NCI-H774 (cell line): ENCODE data around the gene RASGRF1.

ENCODE experiments used
- DNase-seq: peaks from one replicate; lab custom pipeline; 2025; lab: John Stamatoyannopoulos, UW

RASGRF1 gene

GRCh38 chr15:78985859-78986475, 104.6 kb downstream of the RASGRF1 start:
- no peak for DNase-seq

DNA sequence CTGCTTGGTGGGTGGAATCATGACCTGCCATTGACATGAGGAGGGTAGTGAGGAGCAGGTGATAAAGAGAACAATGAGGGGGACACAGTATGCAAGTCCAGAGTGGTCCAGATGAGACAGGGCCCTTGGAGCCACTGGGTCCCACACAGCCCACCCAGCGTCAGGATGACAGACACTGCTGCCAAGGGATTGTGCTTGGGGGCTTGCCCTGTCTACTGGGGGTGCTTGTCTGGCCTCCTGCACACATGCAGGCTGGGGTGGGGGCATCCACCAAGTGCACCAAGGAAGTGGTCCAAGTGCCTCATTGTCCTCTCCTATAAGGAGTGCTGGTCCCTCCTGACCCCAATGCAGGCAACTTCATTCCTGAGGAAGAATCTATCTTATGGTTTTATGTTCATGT, 106.5 kb downstream of the RASGRF1 start:
- DNase-seq, result no peak

DNA sequence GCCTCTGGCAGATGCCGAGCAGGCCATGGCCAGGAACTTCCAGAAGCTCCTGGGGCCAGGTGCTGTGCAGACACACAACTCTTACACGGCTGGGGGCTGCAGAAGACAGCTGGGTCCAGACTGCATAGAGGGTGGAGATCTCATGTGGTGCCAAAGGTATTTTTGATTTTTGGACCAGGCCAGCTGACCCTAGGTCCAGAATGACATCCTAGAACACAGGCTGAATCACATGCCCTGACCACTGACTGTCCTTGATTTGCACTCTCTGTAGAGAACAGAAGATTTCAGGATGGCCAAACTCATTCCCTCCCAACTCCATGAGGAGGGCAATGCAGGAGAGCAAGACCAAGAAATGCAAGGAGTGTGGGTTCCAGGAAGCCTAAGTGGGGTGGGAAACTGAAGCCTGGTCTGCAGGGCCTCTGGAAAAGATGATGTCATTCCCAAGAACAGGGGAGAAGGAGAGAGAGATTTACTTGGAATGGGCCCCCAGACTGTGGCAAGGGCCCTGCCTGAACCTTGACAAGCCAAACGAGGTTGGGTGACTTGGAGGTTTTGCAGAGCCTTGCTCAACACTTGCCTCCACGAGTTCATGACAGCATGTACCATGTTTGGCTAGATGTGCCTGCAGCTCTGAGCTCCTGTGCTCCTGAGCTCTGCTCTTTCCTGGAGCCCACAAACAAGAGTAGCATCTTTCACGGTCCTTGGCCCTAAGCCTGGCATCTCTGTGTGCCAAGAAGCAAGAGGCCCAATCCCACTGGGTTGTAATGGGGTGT, 107.2 kb downstream of the RASGRF1 start:
- no peak for DNase-seq

DNA sequence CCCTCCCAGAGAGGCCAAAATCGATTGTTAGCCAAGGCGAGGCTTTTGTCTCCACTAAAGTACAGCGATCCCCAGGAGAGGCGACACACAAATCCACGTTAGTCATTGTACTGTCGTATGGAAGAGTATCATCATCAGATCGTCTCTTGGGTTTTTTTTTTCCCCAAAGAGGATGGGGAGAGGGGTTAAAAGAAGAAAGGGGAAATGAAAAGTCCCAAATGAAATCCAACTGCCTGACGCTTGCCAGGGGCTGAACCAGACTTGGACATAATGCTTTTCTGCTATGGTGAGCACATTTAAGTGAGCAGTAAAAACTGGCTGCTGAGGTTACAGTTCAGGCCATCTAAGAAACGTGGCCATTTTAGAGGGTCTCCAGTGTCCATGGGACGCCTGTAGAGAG, 107.8 kb downstream of the RASGRF1 start:
- DNase-seq, result no peak

GRCh38 chr15:78981532-78982313, 108.9 kb downstream of the RASGRF1 start:
- no peak for DNase-seq

- DNase-seq, result peak; percentile 56
These were observed 110.9 kb downstream of the RASGRF1 start for GRCh38 chr15:78979456-78980320.

- DNase-seq, result no peak
These were observed 111.9 kb downstream of the RASGRF1 start for GRCh38 chr15:78978601-78979179.

DNA sequence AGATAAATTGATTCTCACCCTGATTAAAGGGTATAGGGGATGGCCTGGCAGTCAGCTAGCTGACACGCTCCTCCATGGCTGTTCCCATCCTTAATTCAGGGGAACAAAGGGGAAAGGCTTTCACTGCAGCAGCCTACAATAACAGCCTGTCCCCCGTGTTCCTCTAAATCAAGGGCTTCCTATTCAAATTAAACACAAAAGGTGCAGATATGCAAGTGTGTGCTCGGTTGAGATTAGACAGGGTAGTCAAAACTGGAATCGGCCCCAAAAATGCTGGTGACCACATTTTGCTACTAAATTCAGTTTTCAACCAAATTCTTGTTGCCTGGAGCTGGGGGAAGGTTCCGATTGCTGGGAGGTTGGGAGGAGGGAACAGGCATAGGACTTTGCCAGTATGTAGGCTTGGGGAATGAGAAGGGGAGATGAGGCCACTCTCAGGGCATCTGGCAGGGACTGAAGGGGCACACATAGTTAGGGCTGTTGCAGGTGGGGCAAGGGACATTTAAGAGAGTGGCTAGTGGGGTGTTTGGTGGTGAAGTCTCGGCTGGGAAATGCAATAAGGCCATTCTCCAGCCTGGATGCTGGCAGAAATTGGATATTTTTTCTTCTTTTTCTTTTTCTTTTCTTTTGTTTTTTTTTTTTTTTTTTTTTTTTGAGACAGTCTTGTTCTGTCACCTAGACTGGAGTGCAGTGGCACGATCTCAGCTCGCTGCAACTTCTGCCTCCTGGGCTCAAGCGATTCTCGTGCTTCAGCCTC, 112.8 kb downstream of the RASGRF1 start:
- DNase-seq, result no peak

- no peak for DNase-seq
These were observed 113.4 kb downstream of the RASGRF1 start for GRCh38 chr15:78977091-78977571.

DNA sequence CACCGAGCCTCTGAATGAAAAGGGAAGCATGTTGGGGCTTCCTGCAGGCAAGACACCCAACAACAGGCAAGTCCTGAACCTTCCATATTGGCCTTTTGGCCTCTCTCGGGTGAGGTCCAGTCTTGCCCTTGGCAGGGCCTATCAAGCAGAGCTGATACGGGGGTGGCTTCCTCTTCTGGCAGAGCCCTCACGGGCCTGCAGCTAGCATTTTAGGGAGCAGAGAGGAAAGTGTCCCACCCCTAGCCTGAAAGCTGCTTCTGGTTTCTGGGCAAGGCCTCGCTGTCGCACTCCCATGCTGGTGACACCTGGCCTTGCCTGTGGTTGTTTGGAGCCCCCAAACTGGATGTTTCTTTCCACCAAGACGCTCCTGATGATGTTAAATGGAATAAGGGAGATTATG, 113.9 kb downstream of the RASGRF1 start:
- no peak for DNase-seq

DNA sequence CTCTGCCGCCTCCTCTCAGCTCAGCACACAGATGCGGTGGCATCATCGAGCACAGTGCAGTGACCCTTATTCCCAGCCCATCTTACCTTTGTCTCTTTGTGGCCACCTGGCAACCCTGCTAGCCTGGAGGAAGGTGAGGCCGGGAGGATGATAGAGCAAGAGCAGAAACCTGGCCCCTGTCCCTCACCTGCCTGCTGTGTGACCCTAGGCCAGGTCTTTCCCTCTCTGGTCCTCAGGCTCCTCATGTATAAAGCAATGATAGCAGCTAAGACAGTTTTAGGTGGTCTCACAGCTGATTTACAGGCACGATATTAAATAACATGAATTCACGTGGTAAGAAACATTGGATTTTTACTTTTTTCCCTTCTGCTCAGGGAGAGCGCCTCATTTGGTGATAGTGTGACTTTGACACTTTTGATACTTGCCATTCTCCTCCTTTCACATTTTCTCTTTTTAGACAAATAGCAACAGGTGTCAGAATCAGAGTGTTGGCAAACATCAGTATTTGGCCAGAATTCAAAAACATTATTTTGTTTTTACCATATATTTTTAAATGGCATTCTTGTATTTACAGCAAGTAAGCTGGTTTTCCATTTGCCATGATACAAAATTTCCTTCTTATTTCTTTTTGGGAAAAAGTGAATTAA, 116.2 kb downstream of the RASGRF1 start:
- DNase-seq, result no peak

- no peak for DNase-seq
These were observed 120.8 kb downstream of the RASGRF1 start for GRCh38 chr15:78969687-78970349.

DNA sequence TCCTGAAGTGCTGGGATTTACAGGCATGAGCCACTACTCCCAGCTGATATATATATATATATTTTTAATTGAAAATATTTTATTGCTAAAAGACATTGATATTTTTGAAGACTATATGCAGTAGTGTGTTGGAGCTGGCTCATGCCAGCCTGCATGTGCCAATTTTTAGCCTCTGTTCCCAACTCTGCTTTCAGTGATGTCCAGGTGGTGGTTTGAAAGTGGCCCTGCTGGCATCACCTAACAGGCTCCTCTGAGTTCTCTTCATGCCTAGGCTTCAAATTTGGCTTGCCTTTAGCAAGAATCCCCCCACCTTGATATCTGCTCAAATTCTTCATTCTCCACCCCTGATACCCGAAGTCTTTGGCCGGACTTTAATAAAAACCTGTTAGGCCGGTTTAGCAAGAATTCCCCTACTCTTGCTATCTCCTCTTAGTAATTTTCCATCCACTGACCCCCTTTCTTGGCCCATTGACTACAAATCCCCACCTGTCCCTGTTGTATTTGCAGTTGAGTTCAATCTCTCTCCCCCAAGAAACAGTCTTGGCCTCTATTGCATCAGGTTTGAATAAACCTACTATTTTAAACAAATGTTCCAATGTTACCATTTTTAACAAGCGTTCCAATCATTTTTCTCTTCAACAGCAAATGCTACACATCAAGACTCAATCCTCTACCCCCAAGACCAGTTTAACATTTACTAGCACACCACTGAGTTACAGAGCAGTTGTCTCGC, 121.9 kb downstream of the RASGRF1 start:
- no peak for DNase-seq

GRCh38 chr15:78968114-78968513, 122.5 kb downstream of the RASGRF1 start:
- no peak for DNase-seq

DNA sequence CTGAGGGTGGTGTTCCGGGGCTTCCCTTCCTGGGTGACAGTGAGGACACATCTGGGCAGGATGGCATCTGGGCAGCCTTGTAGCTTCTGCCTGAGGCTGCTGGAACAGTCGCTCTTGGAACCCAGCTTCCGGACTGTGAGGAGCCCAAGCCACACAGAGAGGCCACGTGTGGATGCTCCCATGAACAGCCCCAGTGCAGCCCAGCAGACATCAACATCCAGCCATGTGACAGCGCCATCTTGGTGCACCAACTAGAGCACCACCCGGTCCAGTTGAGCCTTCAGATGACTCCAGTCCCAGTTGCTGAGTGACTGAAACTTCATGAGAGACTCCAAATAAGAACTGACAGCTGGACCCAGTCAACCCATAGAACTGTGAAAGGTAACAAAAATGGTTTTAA, 130.3 kb downstream of the RASGRF1 start:
- DNase-seq, result no peak

DNA sequence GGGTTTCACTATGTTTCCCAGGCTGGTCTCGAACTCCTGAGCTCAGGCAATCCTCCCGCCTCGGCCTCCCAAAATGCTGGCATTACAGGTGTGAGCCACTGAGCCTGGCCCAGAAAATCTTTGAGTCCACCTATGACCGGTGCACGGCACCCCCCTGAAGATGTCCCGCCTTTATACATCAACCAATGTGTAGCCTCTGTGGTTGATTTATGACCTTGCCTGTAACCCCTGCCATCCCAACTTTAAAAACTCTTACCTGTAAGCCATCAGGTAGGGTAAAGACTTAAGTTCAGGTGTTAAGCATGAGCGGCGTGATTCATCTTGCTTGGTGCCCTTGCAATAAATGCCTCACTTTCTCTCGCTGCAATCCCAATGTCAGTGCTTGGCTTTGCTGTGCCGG, 131.2 kb downstream of the RASGRF1 start:
- no peak for DNase-seq

DNA sequence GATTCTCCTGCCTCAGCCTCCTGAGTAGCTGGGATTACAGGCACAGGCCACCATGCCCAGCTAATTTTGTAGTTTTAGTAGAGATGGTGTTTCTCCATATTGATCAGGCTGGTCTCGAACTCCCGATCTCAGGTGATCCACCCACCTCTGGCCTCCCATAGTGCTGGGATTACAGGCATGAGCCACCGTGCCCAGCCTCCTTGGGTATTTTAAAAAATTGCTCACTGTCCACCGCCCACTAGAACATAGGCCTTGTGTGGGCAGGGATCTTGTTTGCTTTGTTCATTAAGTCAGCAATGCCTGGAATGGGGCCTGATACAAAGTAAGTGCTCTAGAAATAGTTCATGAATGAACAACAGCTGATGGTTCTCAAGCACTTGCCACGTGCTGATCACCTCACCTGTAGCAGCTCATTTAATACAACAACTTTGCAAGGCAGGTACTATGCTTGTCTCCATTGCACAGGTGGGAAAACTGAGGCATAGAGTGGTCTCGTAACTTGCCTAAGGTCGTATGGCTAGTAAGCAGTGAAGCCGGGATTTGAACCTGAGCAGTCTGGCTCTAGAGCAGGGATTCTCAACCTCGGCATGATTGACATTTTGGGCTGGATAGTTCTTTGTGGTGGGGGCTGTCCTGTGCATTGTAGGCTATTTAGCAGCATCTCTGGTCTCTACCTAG, 133.0 kb downstream of the RASGRF1 start:
- no peak for DNase-seq

DNA sequence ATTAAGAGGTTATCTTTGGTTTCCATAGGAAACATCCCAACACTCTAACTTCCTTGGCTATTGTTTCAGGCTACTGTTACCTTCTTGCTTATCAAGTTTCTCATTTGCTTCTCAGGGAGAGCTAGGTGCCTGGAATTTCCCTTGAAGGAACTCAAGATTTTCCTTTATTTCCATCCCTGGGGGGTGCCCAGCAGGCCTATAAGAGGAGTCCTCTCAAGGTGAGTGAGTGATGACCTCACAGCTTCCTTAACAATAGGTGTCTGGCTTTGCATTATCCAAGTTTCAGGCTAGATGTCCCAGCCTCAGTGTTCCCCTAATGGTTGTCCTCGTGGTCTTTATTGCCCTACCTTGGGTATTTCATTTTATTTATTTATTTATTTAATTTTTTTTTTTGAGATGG, 133.6 kb downstream of the RASGRF1 start:
- no peak for DNase-seq
